Osteoblast (primary cell): ENCODE results near the gene CORIN. TPM values are rescaled to one million over a fixed set of nuclear protein-coding genes. Genes with fewer than 3 reads are reported as not detected.

Experiments
- DNase-seq: peaks from one replicate; pipeline ENCODE4 v3.0.0; 2011; ENCODE audit warnings: low spot score, mixed read lengths; ENCODE audit not compliant: insufficient read length; ENCODE audit errors: missing footprints
- H2AFZ ChIP-seq: 2 replicates; pipeline ENCODE4 v1.6.0; 2011; ENCODE audit warnings: mild to moderate bottlenecking, low read length
- H3K27ac ChIP-seq: 2 replicates; pipeline ENCODE4 v1.5.1; 2011; ENCODE audit warnings: mild to moderate bottlenecking, low read depth, low read length, moderate library complexity
- H3K27me3 ChIP-seq: 2 replicates; pipeline ENCODE4 v1.6.0; 2012; ENCODE audit warnings: mild to moderate bottlenecking, control low read depth, inconsistent platforms, low read length, moderate library complexity; ENCODE audit not compliant: insufficient read depth
- H3K36me3 ChIP-seq: 2 replicates; pipeline ENCODE4 v1.5.1; 2011; ENCODE audit warnings: mild to moderate bottlenecking, low read length, control low read depth, moderate library complexity; ENCODE audit not compliant: insufficient read depth
- H3K4me1 ChIP-seq: 2 replicates; pipeline ENCODE4 v1.5.1; 2011; ENCODE audit warnings: mild to moderate bottlenecking, low read length, control low read depth, moderate library complexity; ENCODE audit not compliant: insufficient read depth
- H3K4me2 ChIP-seq: 2 replicates; pipeline ENCODE4 v1.6.0; 2011; ENCODE audit warnings: mild to moderate bottlenecking, low read length; ENCODE audit not compliant: insufficient read depth
- H3K4me3 ChIP-seq: fragments of 200-600 bp; sonication (generic); 3 replicates; pipeline ENCODE4 v1.5.1; 2012; ENCODE audit warnings: mild to moderate bottlenecking, low read length, inconsistent platforms; ENCODE audit not compliant: insufficient read depth
- H3K79me2 ChIP-seq: 2 replicates; pipeline ENCODE4 v1.6.0; 2012; ENCODE audit warnings: mild to moderate bottlenecking, low read length, control low read depth, inconsistent platforms; ENCODE audit not compliant: insufficient read depth
- H3K9me3 ChIP-seq: 2 replicates; pipeline ENCODE4 v1.5.1; 2011; ENCODE audit warnings: low read depth, low read length, control low read depth
- H4K20me1 ChIP-seq: 2 replicates; pipeline ENCODE4 v1.6.0; 2012; ENCODE audit warnings: mild to moderate bottlenecking, low read length, control low read depth; ENCODE audit not compliant: insufficient read depth
- total RNA-seq: library from RNA; depleted of rRNA; stranded (reverse); fragments of >200 nt; gene quantifications from 2 replicates; pipeline ENCODE4 v1.2.3, GENCODE V29; 2012
- TF ChIP-seq, protein P1 (sequence below): IDR thresholded peaks from 2 replicates; pipeline ENCODE4 v1.5.1; 2011; ENCODE audit warnings: mild to moderate bottlenecking, low read depth, low read length, moderate library complexity; ENCODE audit errors: extremely low read depth

CORIN gene
- total RNA-seq, 1 donor = 0.36 TPM

DNA sequence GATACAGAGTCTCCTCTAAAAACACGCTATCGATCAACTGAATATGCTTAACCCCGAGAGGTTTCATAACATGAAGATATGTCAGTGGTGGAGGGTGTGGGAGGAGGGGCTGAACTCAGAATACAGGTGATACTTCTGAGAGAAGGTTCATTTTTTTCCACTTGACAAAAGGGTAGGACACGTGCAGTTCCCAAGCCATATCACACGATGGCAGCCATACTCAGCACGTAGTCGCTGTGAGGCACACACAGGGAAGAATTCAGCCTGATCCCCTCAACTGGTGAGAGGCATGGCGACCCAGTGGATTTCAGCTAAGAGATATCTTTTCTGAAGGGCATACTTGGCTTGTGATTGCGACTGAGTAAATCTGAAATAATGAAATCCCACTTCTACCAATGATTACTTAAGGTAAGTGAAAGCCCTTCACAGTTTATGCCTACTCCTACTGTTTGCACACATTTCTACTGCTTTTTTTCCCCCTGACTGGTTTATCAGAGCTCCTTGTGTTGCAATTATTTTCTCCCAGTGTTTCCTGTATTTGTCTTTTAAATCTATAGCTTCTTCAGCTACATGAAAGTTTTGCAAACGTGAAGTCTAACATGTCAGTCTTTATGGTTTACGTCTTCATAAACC lies 133.1 kb downstream of the CORIN start:
- H2AFZ ChIP-seq = no peak overlapping the region
- H3K9me3 ChIP-seq = no peaks in the 10 kb centered on the region
- H3K4me3 ChIP-seq = no peak overlapping the region
- no peaks in the 10 kb centered on the region for H3K4me1 ChIP-seq
- no peak overlapping the region for H3K4me2 ChIP-seq
- peaks cover 26% of the 10 kb centered on the region for H3K27me3 ChIP-seq
- no peak for DNase-seq
- TF ChIP-seq, protein P1, sequence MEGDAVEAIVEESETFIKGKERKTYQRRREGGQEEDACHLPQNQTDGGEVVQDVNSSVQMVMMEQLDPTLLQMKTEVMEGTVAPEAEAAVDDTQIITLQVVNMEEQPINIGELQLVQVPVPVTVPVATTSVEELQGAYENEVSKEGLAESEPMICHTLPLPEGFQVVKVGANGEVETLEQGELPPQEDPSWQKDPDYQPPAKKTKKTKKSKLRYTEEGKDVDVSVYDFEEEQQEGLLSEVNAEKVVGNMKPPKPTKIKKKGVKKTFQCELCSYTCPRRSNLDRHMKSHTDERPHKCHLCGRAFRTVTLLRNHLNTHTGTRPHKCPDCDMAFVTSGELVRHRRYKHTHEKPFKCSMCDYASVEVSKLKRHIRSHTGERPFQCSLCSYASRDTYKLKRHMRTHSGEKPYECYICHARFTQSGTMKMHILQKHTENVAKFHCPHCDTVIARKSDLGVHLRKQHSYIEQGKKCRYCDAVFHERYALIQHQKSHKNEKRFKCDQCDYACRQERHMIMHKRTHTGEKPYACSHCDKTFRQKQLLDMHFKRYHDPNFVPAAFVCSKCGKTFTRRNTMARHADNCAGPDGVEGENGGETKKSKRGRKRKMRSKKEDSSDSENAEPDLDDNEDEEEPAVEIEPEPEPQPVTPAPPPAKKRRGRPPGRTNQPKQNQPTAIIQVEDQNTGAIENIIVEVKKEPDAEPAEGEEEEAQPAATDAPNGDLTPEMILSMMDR = peak; percentile 58
- no peak overlapping the region for H3K27ac ChIP-seq
- no peaks in the 10 kb centered on the region for H4K20me1 ChIP-seq
- H3K36me3 ChIP-seq = no peaks in the 10 kb centered on the region
- H3K79me2 ChIP-seq = no peaks in the 10 kb centered on the region

DNA sequence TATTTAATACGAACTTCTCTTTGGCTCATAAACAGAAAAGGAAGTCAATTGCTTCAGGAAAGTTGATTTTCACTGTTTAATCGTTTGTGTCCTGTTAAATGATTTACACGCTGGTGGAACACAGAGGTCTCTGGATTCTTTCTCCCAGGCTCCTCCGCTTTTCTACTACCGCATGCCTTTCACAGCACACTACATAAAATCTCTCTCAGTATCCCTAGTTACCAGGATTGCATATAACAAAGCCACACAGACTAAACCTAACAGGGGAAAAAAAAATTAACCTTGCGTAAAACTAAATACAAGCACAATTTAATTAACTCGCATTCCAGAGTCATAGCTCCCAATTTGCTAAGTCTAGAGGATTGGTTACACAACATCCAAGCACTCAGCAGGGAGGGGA lies 133.9 kb downstream of the CORIN start:
- no peaks in the 10 kb centered on the region for H3K79me2 ChIP-seq
- H4K20me1 ChIP-seq = no peaks in the 10 kb centered on the region
- DNase-seq = no peak
- H3K4me1 ChIP-seq = no peaks in the 10 kb centered on the region
- H3K4me2 ChIP-seq = no peak overlapping the region
- no peak overlapping the region for H3K27ac ChIP-seq
- peaks cover 25% of the 10 kb centered on the region for H3K27me3 ChIP-seq
- no peaks in the 10 kb centered on the region for H3K9me3 ChIP-seq
- H3K36me3 ChIP-seq = no peaks in the 10 kb centered on the region
- TF ChIP-seq, protein P1 = no peak
- H2AFZ ChIP-seq = no peak overlapping the region
- H3K4me3 ChIP-seq = no peak overlapping the region

DNA sequence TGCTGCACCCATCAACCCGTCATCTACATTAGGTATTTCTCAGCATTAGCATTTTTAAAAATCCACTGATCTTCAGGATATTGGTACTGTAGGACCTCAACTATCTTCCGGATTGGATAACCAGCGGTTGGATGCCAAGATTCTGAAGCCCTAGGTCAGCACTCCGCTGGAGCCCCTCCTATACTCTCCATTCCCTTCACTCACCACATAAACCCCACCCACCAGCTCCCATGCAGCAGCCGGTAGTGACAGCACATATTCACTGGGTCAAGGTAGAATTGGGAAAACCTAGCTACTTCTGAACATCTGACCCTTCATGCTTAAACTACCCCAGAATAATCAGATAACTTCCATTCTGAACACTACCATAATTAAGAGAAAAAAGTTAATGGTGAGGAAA lies 134.9 kb downstream of the CORIN start:
- Histone ChIP-seq H4K20me1 (no peaks in the 10 kb centered on the region), H2AFZ (no peak overlapping the region), H3K36me3 (no peaks in the 10 kb centered on the region), H3K4me1 (no peaks in the 10 kb centered on the region), H3K4me2 (no peak overlapping the region), H3K27me3 (peaks cover 22% of the 10 kb centered on the region), H3K27ac (no peak overlapping the region), H3K4me3 (no peak overlapping the region), H3K9me3 (no peaks in the 10 kb centered on the region), H3K79me2 (no peaks in the 10 kb centered on the region)
- no peak for DNase-seq
- TF ChIP-seq, protein P1 = no peak

DNA sequence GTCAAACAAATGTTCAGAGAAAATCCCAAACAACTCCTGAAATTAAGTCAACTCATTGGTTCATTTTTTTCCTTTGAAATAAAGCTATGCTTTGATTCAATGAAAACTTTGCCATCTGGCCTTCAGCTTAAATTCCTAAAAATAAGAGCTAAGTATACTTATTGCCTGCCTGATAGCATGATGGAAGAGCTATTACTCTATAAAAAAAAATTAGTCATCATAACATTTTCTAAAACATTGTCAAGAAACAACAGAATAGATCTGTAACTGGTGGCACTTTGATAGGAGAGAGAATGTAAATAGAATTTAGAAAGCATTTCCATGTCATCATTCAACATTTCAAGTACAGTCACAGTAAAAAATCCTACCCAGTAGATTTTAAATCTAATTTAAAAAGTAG lies 136.6 kb downstream of the CORIN start:
- TF ChIP-seq, protein P1 = no peak
- Histone ChIP-seq H3K27ac (no peak overlapping the region), H3K27me3 (peaks cover 18% of the 10 kb centered on the region), H2AFZ (no peak overlapping the region), H3K4me2 (no peak overlapping the region), H3K4me3 (no peak overlapping the region), H3K79me2 (no peaks in the 10 kb centered on the region), H3K9me3 (no peaks in the 10 kb centered on the region), H4K20me1 (no peaks in the 10 kb centered on the region), H3K4me1 (no peaks in the 10 kb centered on the region), H3K36me3 (no peaks in the 10 kb centered on the region)
- DNase-seq = no peak
